Measurements from ENCODE around the gene NEK1.

- TF ChIP-seq MYC (IDR thresholded peaks at IDR 0.05; ENCODE audit: low read depth, low read length) (no peak), CTCF (IDR thresholded peaks at IDR 0.05; ENCODE audit: extremely low read depth in 1 of 2, insufficient read depth in 1 of 2, low read depth in 1 of 2, low read length in 2 of 2) (no peak), EZH2 (IDR thresholded peaks at IDR 0.05; ENCODE audit: borderline replicate concordance, low read depth, low read length, severe bottlenecking) (no peak)
Measured at GRCh38 chr4:169417629-169418282, 194.6 kb downstream of the NEK1 start.

Data from endothelial cell of umbilical vein (primary cell).